Fibroblast of lung (primary cell): ENCODE data around the gene GPR143.

Experiments used
- CTCF ChIP-seq, 2 donors: IDR thresholded peaks in 1 of 2; conservative IDR thresholded peaks in 1 of 2; 1 replicate in 1 of 2; 2 replicates in 1 of 2; pipeline ENCODE4 v1.5.1; 2011 to 2012; ENCODE audit warnings: low read length in 2 of 2, control low read depth in 1 of 2, inconsistent platforms in 1 of 2, low read depth in 1 of 2, mild to moderate bottlenecking in 1 of 2
- EZH2 ChIP-seq: IDR thresholded peaks from 2 replicates; pipeline ENCODE4 v1.5.1; 2012; ENCODE audit warnings: low read length, control low read depth, mild to moderate bottlenecking; ENCODE audit errors: missing control alignments

DNA sequence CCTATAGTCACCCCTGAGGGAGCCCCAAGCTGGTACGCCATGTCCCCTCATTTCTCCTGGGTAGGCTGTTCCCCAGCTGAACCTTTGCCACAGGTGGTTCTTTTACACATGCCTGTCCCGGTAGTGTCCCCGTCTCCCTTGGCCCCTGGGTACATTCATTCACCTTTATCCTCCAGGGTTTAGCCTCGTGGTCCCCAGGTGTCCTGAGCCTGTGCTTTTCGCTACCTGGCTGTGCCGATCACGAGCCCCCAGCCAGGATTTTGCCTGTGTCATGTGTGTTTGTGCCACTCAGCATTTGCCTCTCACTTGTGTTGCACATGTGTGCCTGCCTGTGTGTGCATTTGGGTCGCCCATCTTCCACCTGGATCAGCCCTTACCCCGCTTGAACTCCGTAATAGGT lies 57.6 kb downstream of the GPR143 start:
- TF ChIP-seq CTCF (conservative IDR thresholded peaks at IDR 0.05 in 1 of 2, IDR thresholded peaks at IDR 0.05 in 1 of 2; ENCODE audit: low read depth in 1 of 2, low read length in 2 of 2) (no peak), EZH2 (no peak)
